ENCODE results near the gene MYMK.
A peak's percentile ranks its signal among the peaks of the same experiment; 100 is the strongest.
"Not testable (repeated sequence)": the region's sequence is repeated elsewhere in the genome, so short reads cannot be mapped to it uniquely, and the experiment has no call there.

MYMK gene

GRCh38 chr9:133524679-133525228 is at the start of gene MYMK:
Gene MYMK, minus strand, starts transcription at chr9:133524959. Its CDS starts 115 bp downstream, at chr9:133524844.
- no peak for DNase-seq

DNA sequence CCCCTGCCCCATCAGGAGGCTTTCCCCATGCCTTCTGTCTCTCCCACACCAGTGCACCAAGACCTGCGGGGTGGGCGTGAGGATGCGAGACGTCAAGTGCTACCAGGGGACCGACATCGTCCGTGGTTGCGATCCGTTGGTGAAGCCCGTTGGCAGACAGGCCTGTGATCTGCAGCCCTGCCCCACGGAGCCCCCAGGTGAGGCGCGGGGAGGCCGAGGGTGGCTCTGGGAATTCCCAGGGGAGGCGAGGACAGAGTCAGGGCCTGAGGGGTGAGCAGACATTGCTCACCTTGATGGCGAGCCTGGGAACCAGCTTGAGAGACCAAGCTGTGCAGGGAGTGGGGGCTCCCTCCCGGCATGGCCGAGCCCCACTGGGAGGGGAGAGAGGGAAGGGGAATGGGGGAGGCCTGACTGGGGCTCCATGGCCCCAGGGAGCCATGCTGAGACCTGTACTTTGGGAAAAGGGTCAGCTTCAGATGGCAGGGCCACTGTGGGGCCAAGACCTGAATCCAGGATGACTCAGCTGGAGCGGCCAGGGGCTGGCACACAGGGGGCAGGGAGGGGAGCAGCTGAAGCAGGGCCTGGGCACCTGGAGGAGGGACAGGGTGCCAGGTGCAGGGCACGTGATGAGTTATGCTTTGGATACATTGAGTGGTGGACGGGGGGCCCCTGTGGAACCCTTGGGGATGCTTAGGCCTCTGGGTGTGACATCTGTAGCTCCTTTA is 49.2 kb upstream of the MYMK start:
- no peak for DNase-seq

DNA sequence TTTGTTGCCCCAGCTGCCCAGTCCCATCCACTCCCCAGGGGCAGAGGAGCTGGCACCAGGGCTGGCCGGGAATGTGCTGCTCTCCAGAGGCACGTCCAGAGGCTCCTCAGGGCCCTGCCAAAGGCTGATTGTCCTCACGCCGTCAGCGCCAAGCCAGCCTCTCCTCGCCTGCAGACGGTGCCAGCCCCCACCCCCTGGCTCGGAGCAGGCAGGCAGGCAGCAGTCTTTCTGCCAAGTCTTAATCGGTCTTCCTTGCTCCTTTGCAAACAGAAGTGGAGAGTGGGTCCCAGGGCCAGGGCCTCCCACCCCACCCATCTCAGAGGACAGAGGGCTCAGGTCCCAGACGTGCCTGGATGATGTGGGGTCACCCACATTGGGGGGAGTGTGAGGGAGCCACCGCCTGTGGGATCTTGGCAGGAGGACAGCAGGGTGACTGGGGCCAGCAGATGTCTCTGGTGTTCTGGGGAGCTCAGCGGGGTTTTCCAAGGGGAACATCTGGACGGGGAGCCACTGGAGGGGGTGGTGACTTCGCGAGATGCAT is 48.1 kb upstream of the MYMK start:
- DNase-seq, result peak; percentile 85

- no peak for DNase-seq
Observed at GRCh38 chr9:133571896-133572595, 47.3 kb upstream of the MYMK start.

DNA sequence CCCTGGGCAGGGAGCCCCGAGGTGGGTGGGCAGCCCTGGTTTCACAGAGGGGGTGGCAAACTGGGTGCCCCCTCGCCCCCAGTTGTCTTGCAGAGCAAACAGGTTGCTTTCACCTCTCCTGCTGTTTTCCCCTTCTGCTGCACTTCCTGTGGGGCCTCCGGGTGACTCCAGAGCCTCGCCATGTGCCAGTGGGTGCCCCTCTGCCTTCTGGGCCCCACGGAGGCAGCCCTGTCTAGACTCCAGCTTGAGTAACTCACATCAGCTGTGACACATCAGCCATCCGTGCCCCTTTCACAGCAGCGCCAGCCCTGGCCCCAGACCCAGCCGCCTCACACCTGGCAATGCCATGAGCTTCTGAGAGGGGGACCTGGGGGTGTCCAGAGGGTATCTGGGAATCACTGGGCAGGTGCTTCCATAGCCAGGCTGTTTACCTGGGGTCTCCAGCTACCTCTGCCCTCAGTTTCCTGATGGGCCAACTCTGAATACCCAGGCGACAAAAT is 46.7 kb upstream of the MYMK start:
- DNase-seq, result peak; percentile 34

DNA sequence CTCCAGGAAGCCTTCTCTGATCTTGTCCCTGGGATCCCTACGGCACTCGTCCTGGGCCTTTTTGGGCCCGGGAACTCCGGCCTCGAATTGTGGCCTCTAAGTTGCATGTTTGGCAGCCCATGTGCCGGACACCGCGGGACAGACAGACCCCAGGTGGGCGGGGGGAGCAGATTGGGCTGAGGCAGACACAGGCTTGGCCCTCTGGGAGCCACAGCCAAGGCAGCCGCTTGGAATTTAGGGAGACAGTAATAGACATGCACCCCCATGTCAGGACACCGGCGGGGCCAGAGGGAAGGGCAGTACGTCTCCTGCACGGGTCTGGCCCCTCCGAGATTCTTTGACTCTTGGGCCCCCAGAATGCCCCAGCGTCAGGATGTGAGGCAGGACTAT is 45.9 kb upstream of the MYMK start:
- DNase-seq, result no peak

- no peak for DNase-seq
Observed at GRCh38 chr9:133569891-133570690, 45.3 kb upstream of the MYMK start.

- no peak for DNase-seq
Observed at GRCh38 chr9:133569121-133569785, 44.5 kb upstream of the MYMK start.

DNA sequence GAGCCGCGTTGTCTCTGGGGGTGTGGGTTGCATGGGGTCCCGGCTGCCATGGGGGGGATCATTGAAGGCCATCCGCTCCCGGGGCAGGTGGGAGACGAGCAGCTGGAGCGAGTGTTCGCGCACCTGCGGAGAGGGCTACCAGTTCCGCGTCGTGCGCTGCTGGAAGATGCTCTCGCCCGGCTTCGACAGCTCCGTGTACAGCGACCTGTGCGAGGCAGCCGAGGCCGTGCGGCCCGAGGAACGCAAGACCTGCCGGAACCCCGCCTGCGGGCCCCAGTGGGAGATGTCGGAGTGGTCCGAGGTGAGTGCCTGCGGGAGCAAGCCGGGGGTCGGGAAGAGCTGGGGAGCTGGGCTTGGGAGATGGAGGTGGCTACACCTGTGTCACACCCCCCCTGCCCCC is 43.4 kb upstream of the MYMK start:
- no peak for DNase-seq

- no peak for DNase-seq
Observed at GRCh38 chr9:133566817-133567216, 42.1 kb upstream of the MYMK start.

- no peak for DNase-seq
Observed at GRCh38 chr9:133566382-133566781, 41.6 kb upstream of the MYMK start.

DNA sequence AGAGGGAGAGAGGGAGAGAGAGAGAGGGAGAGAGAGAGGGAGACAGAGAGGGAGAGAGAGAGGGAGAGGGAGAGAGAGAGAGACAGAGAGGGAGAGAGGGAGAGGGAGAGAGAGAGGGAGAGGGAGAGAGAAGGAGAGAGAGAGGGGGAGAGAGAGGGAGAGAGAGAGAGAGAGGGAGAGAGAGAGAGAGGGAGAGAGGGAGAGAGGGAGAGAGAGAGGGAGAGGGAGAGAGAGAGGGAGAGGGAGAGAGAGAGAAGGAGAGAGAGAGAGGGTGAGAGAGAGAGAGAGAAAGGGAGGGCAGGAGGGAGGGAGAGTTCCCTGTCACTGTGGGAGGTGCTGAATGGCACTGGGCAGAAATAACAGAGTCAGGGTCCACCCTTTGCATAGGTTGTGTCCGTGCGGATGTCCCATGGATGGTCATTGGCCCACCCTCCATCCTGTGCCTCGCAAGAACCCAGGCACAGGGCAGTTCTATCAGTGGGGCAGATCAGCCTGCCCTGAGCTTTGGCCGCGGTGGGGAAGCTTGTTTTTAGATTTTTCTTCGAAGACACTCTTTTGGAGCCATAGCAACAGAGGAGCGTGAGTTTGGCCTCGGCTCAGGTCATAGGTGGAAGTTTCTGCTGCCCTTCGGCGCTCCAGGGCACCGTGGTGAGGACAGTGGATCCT is 39.8 kb upstream of the MYMK start:
- DNase-seq, result no peak

- not testable (repeated sequence) for DNase-seq
Observed at GRCh38 chr9:133563814-133564213, 39.1 kb upstream of the MYMK start.

- peak; percentile 37 for DNase-seq
Observed at GRCh38 chr9:133563291-133563796, 38.6 kb upstream of the MYMK start.

- no peak for DNase-seq
Observed at GRCh38 chr9:133562611-133563290, 38.0 kb upstream of the MYMK start.

DNA sequence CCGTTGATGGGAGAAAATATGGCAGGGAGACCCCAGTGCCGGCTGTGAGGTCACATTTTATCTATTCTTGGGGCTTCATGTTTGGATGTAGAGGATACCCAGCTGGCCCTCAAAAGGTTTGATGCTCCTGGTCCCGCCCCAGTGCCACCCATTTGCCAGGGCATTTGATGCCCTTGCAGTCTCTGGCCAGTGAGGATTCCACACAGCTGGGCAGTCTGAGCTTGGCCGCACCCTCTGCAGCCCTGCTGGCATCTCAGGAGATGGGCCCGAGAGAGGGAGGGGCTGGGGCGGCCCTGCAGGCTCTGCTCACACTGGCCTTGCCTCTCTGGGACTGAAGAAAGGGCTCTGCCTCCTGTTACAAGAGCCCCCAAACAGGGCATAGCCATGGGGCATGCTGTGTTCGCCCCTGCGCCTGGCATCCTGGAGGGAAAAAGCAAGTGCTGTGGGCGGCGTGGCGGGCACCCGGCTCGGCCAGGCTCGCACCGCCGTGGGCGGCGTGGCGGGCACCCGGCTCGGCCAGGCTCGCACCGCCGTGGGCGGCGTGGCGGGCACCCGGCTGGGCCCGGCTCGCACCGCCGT is 37.3 kb upstream of the MYMK start:
- DNase-seq, result no peak

DNA sequence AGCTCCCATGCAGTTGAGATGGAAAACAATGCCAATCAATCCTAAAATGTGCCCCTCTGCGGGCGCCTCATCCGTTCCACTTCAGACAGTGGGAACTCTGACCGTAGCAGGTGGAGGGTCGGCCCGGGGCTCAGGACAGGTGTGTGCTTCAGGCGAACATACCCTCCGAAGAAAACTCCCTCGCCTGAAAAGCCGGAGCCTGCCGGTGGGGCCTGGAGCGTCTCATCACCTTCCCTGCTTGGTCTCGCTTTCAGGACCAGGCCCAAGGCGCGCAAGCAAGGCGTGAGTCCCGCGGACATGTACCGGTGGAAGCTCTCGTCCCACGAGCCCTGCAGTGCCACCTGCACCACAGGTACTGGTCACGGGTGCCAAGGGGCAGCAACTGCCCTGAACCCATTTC is 36.2 kb upstream of the MYMK start:
- DNase-seq, result no peak

GRCh38 chr9:133560311-133560710 is 35.6 kb upstream of the MYMK start:
- no peak for DNase-seq

DNA sequence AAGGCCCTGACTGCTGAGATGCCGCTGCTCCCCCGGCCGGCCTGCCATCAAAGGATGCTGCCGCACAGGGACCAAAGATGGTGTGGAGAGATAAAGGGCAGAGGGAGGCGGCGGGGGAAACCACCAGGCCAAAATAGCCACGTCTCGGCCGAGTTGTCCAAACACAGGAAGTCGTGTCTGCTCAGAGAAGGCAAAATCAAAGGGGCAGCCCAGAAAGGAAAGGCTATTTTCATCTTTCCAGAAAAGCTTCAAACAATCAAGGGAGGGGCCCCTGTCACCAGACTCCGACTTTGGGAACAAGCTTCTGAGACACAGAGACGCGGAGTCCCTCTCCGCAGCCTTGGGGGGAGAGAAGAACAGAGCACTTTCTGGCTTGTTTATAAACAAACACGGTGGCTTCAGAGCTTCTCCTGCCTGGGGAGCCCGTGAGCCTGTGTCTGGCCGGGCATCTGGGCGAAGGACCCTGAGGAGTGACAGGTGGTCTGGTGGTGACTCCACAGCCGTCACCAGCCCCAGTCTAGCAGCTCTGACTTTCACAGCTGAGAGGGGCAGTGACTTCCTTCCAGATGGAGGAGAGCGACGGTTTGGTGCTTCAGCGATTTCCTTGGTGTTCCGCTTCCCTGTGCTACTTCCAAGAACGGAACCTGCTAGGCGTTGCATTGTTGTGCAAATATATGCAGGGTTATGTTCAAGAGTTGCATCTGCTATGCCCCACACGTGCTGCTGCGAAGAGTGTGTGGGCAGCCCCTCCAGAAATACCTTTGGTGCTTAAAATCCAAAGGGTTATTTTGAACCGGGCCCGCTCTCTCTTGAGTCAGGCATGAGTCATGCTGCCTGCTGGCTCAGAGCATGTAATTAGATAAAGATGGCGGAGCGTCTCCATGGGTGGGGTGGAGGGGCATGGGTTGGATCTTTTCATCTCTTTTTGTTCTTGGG is 33.7 kb upstream of the MYMK start:
- peak; percentile 30 for DNase-seq
